Stimulated activated naive CD8-positive, alpha-beta T cell treated with anti-CD3 and anti-CD28 coated beads, Interleukin-15, amount 100 ng/mL, for 72 hours (primary cell): ENCODE data around the gene MCRIP2.

ENCODE experiments used
- ATAC-seq: fragments of 150-1000 bp; cut with Tn5 transposase; 2 replicates; pipeline ENCODE4 v1.10.0; 2021; ENCODE audit warnings: mild to moderate bottlenecking, moderate library complexity
- DNase-seq, 2 donors: peaks; one replicate each; pipeline ENCODE4 v3.0.0; 2021 to 2022
- H3K27ac Mint-ChIP-seq, 2 donors: one replicate each; pipeline ENCODE4 v1.8.0; 2022; ENCODE audit warnings: mild to moderate bottlenecking in 2 of 2, mixed read lengths in 2 of 2, moderate library complexity in 2 of 2
- H3K27me3 Mint-ChIP-seq: one replicate; pipeline ENCODE4 v1.8.0; 2022; ENCODE audit warnings: mixed read lengths
- H3K4me1 Mint-ChIP-seq: one replicate; pipeline ENCODE4 v1.8.0; 2022; ENCODE audit warnings: mild to moderate bottlenecking, mixed read lengths
- H3K4me3 Mint-ChIP-seq, 2 donors: one replicate each; pipeline ENCODE4 v1.8.0; 2022; ENCODE audit warnings: mild to moderate bottlenecking in 2 of 2, mixed read lengths in 2 of 2, moderate library complexity in 1 of 2
- H3K9me3 Mint-ChIP-seq, 2 donors: one replicate each; pipeline ENCODE4 v1.8.0; 2022; ENCODE audit warnings: mixed read lengths in 2 of 2

Gene MCRIP2

DNA sequence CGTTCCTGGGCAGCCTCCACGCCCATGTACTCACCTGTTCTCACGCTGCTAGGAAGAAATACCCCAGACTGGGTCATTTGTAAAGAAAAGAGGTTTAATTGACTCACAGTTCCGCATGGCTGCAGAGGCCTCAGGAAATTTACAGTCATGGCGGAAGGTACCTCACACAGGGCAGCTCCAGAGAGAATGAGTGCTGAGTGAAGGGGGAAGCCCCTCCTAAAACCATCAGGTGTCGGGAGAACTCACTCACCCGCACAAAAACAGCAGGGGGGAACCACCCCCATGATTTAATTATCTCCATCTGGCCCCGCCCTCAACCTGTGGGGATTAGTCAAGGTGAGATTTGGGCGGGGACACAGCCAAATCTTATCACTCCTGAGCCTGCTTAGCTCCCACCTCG, 33.6 kb upstream of the MCRIP2 start:
- peak; percentile 94 for ATAC-seq
- no peak overlapping the region for H3K27ac Mint-ChIP-seq
- H3K27me3 Mint-ChIP-seq: no peaks in the 10 kb centered on the region

DNA sequence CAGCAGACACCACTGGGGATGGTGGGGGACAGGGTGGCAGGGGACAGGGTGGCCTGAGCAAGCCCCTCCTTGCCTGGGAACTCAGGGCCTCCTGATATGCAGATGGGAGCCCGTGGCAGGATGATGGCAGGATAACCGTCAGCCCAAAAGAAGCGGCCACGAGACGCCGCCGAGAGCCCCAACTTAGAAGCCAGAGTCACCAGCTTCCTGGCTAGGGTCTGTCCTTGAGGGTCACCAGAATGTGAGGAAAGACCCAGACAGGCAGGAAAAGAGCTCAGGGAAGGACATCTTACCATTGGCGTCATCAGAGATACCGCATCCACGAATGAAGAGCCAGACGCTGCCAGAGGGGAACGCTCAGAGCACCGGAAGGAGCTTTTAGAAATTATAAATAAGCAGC, 32.3 kb upstream of the MCRIP2 start:
- no peaks in the 10 kb centered on the region for H3K9me3 Mint-ChIP-seq

More for the DNA sequence above, 33.6 kb upstream of the MCRIP2 start:
- peak in 1 of 2 donors; percentile 62 for DNase-seq
- Mint-ChIP-seq H3K4me1 (peaks cover 30% of the 10 kb centered on the region), H3K4me3 (peak overlapping the region in 1 of 2 donors; percentile 8), H3K9me3 (no peaks in the 10 kb centered on the region)

DNA sequence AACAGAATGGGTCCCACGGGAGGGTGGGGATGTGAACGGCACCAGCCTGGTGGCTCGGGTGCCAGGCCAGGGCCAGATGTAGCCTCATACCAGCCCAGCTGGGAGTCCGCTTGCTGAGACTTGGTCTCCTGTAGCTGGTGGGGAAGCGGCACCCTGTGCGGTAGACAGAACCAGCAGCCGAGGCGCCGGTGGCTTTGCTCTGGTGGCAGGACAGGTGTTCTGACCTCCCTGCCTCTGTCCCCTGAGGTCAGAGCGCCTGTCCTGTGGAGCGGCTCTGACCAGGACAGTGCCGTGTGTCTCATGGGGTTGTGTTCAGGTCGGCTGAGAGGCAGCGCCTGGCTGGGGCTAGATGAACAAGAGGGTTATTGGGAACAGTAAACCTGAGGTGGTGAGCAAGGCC, 31.6 kb upstream of the MCRIP2 start:
- Mint-ChIP-seq H3K4me3 (no peak overlapping the region), H3K4me1 (peaks cover 21% of the 10 kb centered on the region)

More for the DNA sequence above, 32.3 kb upstream of the MCRIP2 start:
- ATAC-seq (no peak), DNase-seq (no peak)
- no peak overlapping the region for H3K4me3 Mint-ChIP-seq
- H3K27me3 Mint-ChIP-seq: no peaks in the 10 kb centered on the region
- H3K4me1 Mint-ChIP-seq: peaks cover 21% of the 10 kb centered on the region
- no peak overlapping the region for H3K27ac Mint-ChIP-seq

DNA sequence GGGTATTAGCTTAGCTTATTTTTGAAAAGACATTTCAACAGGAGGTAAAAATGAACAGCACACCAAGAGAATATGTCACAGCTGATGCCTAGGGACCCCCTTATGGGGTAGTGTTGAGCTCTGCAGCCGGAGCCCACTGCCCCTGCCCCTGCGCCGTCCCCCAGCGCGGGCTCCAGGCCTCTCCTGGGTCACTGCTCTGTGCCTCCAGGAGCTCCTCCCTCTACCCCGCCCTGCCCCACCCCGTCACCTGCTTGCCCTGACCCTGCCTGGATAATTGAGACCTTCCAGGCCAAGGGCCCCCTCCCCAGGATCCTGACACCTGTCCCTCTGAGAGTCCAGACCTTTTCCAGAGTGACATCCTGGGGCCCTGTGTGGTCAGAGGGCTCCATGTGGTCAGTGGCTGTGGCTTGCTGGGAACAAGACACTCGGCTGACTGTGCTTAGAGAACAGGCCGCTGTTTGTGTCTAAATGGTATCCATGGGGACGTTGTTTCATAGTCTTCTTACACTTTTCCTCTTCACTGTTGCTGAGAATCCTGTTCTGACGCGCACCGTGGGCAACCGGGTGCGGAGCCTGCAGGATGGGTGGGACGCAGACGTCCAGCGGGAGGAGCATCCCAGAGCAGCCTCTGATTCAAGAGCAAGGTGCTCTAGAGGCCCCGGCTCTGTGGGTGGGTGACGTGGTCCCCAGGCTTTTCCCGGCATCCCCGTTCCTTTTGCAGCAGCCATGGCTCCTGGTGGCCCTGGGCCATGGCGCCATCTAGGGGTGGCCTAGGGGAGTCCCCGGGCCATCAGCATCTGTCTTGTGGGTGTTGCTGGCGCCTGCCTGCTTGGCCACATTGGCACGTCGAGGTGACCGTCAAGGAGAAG, 30.9 kb upstream of the MCRIP2 start:
- Mint-ChIP-seq H3K27ac (peak overlapping the region in 1 of 2 donors; percentile 40), H3K9me3 (no peaks in the 10 kb centered on the region), H3K4me1 (peaks cover 21% of the 10 kb centered on the region), H3K4me3 (no peak overlapping the region), H3K27me3 (no peaks in the 10 kb centered on the region)
- ATAC-seq (peak; percentile 73), DNase-seq (peak; percentile 51 to 62)

More for the DNA sequence above, 31.6 kb upstream of the MCRIP2 start:
- Mint-ChIP-seq H3K27ac (peak overlapping the region in 1 of 2 donors; percentile 37), H3K27me3 (no peaks in the 10 kb centered on the region), H3K9me3 (no peaks in the 10 kb centered on the region)
- ATAC-seq (no peak), DNase-seq (no peak)

DNA sequence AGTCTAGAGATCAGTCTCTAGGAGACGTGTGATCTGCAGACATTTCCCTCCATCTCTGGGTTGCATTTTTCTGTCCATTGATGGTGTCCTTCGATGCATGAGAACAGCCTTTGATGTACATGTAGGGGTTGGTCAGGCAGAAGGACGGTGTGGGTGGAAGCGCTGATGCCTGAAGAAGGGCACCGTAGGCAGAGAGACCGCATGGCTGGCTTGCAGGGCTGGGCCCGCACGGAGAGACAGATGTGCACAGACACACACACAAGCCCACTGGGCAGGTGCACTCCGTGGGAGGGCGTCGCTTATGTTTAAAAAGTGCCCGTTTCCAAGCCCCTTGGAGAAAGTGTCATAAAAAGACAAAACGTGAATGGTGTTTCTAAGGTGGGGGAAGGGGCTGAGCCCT, 26.5 kb upstream of the MCRIP2 start:
- peaks cover 5% of the 10 kb centered on the region for H3K4me1 Mint-ChIP-seq
- H3K27me3 Mint-ChIP-seq: no peaks in the 10 kb centered on the region
- DNase-seq (no peak), ATAC-seq (no peak)
- no peaks in the 10 kb centered on the region for H3K9me3 Mint-ChIP-seq
- H3K4me3 Mint-ChIP-seq: no peak overlapping the region
- no peak overlapping the region for H3K27ac Mint-ChIP-seq

DNA sequence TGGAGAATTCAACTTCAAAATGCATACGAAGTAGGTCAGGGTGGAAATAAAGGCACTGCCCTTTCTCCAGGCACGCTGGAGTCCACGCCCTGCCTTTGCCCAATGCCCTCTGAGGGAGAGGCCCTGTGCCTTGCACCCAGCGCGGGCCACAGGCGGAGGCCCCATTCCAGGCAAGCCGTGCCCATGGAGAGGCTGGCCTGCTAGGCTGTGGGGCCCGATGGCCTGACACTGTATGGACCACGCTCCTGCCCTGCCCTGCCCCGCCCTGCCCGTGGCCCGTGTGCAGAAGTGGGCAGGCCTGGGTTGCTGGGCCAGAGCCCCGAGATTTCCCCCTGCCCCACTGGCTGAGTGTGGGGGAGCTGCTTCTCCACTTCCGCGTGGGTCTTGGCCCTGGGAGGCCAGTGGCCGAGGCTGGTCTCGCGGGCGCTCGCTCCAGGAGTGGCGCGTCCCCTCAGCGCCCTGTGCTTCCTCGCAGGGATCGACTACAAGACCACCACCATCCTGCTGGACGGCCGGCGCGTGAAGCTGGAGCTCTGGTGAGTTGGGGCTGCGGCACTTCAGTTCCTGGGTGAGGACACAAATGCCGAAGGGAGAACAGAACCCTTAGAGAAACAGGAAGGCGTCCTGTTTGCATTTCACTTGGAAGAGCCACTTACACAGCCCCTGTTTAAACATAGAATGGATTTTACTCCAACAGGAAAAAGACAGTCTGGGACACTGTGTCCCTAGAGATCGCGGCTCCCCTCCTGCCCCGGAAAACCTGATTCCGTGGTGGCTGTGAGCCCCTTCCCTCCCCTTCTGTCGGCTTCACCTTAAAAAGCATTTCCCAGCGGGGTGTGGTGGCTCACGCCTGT, 24.7 kb upstream of the MCRIP2 start:
- no peak for DNase-seq
- H3K9me3 Mint-ChIP-seq: no peaks in the 10 kb centered on the region
- H3K4me1 Mint-ChIP-seq: peaks cover 5% of the 10 kb centered on the region
- peak overlapping the region in 1 of 2 donors; percentile 27 for H3K27ac Mint-ChIP-seq
- no peak overlapping the region for H3K4me3 Mint-ChIP-seq
- ATAC-seq: no peak
- no peaks in the 10 kb centered on the region for H3K27me3 Mint-ChIP-seq

DNA sequence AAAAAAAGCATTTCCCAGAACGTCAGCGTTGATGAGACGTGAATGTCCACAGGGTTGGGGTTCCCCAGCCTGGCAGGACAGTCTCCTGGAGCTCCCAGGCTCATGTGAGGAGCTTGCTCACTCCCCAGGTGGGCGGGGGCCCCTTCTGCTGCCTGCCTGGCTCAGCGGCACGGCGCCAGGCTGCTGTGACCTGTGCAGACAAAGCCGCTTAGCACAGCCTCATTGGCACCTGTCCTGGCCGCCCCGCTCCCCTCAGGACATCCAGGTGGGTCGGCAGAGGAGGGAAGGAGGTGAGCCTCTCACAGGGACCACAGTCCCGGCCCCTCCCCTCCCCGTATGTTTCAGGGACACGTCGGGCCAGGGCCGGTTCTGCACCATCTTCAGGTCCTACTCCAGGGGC, 23.8 kb upstream of the MCRIP2 start:
- Mint-ChIP-seq H3K4me1 (peaks cover 5% of the 10 kb centered on the region), H3K4me3 (no peak overlapping the region), H3K9me3 (no peaks in the 10 kb centered on the region), H3K27me3 (no peaks in the 10 kb centered on the region), H3K27ac (no peak overlapping the region)
- ATAC-seq (no peak), DNase-seq (no peak)

DNA sequence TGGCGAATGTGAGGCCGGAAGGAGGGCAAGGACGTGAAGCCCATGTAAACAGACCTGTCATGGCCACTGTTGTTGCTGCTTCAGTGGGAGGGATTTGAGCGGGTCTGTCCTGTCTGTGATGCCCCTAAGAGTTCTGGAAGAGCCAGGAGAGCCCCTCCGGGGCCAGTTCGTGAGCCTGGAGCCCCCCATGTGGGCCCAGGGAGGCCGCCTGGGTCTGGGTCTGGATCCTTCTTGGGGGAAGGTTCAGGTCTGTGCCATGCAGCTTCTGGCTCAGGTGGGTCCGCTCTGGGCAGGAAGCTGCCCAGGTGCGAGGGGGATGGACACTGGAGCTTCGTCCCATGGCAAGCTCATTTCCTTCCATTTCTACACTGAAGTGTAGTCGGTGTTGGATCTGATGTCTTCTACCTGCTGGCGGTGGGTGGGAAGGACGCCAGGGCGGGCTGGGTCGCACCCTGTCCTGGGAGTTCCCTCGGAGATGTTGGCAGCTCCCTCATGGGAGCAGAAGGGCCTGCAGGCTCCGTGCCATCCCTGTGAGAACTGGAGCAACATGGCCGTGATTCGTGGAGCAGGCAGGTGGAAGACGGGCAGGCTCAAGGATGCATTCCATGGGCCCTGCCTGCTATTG, 22.0 kb upstream of the MCRIP2 start:
- no peak for ATAC-seq
- Mint-ChIP-seq H3K4me1 (peaks cover 5% of the 10 kb centered on the region), H3K27me3 (no peaks in the 10 kb centered on the region), H3K27ac (no peak overlapping the region), H3K4me3 (no peak overlapping the region), H3K9me3 (no peaks in the 10 kb centered on the region)
- DNase-seq: no peak

DNA sequence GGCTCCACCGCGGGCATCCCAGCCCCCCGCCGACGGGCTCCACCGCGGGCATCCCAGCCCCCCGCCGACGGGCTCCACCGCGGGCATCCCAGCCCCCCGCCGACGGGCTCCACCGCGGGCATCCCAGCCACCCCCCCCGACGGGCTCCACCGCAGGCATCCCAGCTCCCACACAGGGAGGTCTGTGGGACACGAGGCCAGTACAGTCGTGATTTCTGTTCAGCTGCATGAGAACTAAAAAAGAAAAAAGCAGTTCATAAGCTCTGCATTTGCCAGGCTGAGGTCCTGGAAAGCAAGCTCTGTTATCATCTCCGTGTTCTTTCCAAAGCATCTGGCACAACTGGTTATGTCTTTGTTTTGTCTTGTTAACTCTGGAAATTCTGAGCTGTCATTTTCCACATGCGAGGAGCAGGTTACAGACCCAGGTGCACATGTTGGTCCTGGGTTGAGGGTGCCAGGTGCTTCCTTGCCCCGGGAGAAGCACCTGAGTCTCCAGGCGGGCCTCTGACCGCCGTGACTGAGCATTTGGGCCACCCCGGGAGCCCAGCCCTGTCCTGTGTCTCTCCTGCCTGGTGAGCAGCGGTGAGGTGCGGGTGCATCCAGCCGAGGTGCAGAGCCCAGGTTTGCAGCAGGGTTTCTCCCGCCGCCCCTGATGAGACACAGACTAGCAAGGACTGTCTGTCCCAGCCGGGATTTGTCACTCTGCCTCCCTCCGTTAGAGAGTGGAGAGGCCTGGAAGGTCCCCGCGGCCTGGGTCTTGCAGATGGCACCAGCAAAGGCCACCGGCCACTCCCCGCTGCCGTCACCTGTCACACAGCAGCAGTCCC, 20.7 kb upstream of the MCRIP2 start:
- Mint-ChIP-seq H3K4me3 (no peak overlapping the region), H3K27me3 (no peaks in the 10 kb centered on the region), H3K9me3 (no peaks in the 10 kb centered on the region), H3K27ac (no peak overlapping the region), H3K4me1 (peaks cover 5% of the 10 kb centered on the region)
- no peak for ATAC-seq
- DNase-seq: no peak

DNA sequence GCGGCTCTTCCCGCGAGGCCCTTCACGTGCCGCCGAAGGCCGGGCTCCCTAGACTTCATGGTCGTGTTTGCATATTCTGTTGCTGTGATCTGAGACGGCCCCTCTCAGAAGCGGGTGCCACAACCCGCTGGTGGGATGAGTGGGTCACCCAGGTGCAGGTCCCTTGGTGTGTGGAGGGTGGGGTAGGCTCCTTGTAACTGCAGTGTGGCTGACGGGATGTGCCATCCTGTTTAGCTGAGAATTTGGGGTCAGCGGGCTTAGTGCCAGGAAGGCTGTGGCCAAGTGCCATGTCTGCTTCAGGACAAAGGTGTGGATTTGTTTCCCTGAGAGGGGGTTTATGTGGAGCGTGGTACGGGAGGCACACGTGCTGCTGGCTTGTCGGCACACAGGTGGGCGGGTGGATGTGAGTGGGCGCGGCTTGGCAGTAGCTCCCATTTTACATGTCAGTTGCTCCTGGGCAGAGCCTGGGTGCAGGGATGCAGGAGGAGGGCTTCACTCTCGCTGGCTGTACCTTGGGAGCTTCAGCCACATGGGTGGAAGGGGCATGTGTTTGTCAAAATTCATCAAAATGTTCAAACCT, 20.0 kb upstream of the MCRIP2 start:
- H3K4me1 Mint-ChIP-seq: peaks cover 5% of the 10 kb centered on the region
- H3K4me3 Mint-ChIP-seq: no peak overlapping the region
- H3K9me3 Mint-ChIP-seq: no peaks in the 10 kb centered on the region
- no peaks in the 10 kb centered on the region for H3K27me3 Mint-ChIP-seq
- H3K27ac Mint-ChIP-seq: no peak overlapping the region
- DNase-seq: no peak
- ATAC-seq: no peak

DNA sequence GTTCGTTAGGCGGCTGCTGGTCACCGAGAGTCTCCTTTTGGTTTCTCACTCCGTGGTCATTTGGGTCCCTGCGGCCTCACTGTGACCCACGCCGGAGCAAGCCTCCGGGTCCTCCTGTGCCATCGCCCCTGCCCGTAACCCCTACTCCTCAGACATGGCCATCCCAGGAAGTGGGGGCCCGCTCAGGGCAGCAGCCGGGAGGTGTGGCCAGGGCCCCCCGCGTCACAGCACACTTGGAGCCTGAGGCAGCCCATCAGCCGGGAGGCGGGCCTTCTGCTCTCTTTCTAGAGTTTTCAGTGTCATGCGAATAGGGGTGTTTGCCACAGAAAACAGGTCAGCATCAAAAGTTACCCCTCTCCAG, 18.7 kb upstream of the MCRIP2 start:
- Mint-ChIP-seq H3K4me3 (no peak overlapping the region), H3K27me3 (no peaks in the 10 kb centered on the region), H3K27ac (no peak overlapping the region), H3K9me3 (no peaks in the 10 kb centered on the region), H3K4me1 (peaks cover 5% of the 10 kb centered on the region)
- ATAC-seq (no peak), DNase-seq (no peak)

DNA sequence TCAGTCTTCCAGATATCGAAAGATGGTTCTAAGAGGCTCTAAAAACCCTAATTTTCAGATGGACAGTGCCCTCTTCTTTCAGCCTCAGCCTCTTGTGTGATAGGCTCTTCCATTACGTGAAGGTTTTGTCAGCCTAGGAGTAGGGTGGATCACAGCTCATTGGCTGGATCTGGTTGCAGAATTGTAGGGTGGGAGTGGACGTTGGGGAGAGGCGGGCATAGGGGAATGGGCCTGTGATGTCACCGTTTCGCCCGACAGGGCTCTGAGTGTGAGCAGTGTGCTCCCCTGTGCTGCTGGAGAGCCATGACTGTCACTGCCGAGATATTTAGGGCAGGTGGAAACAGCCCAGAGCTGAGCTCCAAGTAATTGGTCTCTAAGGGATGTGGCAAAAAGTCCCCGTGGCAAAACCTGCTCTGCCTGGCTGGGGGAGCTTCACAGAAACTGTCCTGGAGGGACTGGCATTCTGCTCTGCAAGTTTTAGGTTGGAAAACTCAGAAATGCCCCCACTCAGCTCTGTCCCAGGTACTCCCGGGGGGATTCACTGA, 17.0 kb upstream of the MCRIP2 start:
- Mint-ChIP-seq H3K4me3 (no peak overlapping the region), H3K27me3 (no peaks in the 10 kb centered on the region), H3K9me3 (no peaks in the 10 kb centered on the region), H3K4me1 (peaks cover 5% of the 10 kb centered on the region), H3K27ac (no peak overlapping the region)
- ATAC-seq: no peak
- DNase-seq: no peak

DNA sequence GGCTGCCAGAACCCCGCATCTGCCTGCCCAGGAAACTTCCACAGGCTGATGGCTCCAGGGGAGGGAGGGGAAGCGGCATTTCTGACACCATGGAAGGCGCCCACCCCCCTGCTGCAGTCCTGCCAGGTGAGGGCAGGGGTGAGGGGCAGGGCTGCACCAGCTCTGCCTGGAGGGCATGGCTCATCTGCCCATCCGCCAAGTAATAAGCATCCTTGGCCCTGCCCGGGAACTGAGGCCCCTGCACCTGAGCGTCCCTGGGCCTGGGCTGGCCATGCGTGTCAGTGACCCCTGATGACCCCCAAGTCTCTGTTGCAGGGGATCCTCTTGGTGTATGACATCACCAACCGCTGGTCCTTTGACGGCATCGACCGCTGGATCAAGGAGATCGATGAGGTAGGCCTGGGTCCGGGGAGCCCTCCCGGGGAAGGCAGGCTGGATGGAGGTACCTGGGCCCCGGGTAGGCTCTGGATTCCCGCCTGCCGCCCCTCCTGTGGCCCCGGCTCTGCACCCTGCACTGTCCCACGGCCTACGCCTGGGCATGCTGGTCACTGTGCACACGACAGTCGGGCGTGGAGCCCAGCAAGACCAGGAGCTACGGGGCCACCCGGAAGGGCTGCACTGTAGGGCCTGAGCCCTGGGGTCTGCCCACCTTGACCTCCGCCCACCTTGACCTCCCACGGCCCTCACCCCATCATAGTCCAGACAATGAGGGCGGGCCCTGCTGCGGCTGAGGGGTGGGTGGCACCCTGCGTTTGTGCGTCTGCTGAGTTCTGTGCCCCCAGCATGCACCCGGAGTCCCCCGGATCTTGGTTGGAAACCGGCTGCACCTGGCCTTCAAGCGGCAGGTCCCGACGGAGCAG, 16.3 kb upstream of the MCRIP2 start:
- no peak overlapping the region for H3K4me3 Mint-ChIP-seq
- no peaks in the 10 kb centered on the region for H3K9me3 Mint-ChIP-seq
- ATAC-seq (no peak), DNase-seq (no peak)
- peaks cover 5% of the 10 kb centered on the region for H3K4me1 Mint-ChIP-seq
- no peaks in the 10 kb centered on the region for H3K27me3 Mint-ChIP-seq
- H3K27ac Mint-ChIP-seq: no peak overlapping the region
